IPS-20b (cell line): Measurements from ENCODE around the gene C2CD2.

Experiments used
- H3K27ac ChIP-seq: one replicate; pipeline ENCODE4 v1.5.1; 2013; ENCODE audit warnings: low read length
- H3K27me3 ChIP-seq: 2 replicates; pipeline ENCODE4 v1.6.1; 2013; ENCODE audit warnings: mild to moderate bottlenecking, low read length, inconsistent platforms; ENCODE audit not compliant: insufficient read depth
- H3K36me3 ChIP-seq: 2 replicates; pipeline ENCODE4 v1.6.1; 2013; ENCODE audit warnings: low read depth, mild to moderate bottlenecking, inconsistent platforms, low read length, moderate library complexity; ENCODE audit not compliant: insufficient read depth
- H3K4me1 ChIP-seq: 2 replicates; pipeline ENCODE4 v1.6.1; 2013; ENCODE audit warnings: mild to moderate bottlenecking, control low read depth, inconsistent platforms, low read length, moderate library complexity; ENCODE audit not compliant: insufficient read depth
- H3K4me3 ChIP-seq: 2 replicates; pipeline ENCODE4 v1.5.1; 2013; ENCODE audit warnings: mild to moderate bottlenecking, low read length, inconsistent platforms
- H3K9ac ChIP-seq: 2 replicates; pipeline ENCODE4 v1.6.1; 2013; ENCODE audit warnings: low read depth, mild to moderate bottlenecking, inconsistent platforms, low read length, moderate library complexity
- H3K9me3 ChIP-seq: 2 replicates; pipeline ENCODE4 v1.6.1; 2013; ENCODE audit warnings: mild to moderate bottlenecking, low read depth, low read length, inconsistent platforms; ENCODE audit not compliant: insufficient read depth

C2CD2 gene

DNA sequence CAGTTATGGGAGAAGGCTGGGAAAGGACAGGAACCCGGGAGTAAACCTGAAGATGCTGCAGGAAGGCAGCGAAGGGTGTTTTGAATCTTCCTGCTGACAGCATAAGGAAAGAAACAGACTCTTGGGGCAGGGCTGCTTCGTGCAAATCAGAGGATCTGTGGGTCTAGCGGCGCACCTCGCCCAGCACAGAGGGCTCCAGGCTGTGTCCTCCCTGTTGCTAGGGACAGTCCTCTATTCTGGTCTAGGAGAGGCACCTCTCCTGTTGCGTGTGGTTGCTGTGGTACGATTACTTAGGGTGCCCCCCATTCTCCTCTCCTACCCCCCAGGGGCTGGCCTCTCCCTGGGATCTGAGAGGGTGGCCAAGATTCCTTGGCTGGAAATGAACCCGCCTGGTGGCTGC, 11.4 kb downstream of the C2CD2 start:
- no peaks in the 10 kb centered on the region for H3K9me3 ChIP-seq
- H3K4me1 ChIP-seq, result no peaks in the 10 kb centered on the region
- no peak overlapping the region for H3K4me3 ChIP-seq
- H3K9ac ChIP-seq, result no peak overlapping the region
- H3K27ac ChIP-seq, result no peak overlapping the region
- no peaks in the 10 kb centered on the region for H3K27me3 ChIP-seq
- no peaks in the 10 kb centered on the region for H3K36me3 ChIP-seq

GRCh38 chr21:41941941-41942340, 11.9 kb downstream of the C2CD2 start:
- Histone ChIP-seq H3K27ac (no peak overlapping the region), H3K36me3 (no peaks in the 10 kb centered on the region), H3K9ac (no peak overlapping the region), H3K27me3 (no peaks in the 10 kb centered on the region), H3K9me3 (no peaks in the 10 kb centered on the region), H3K4me3 (no peak overlapping the region), H3K4me1 (no peaks in the 10 kb centered on the region)

GRCh38 chr21:41940431-41940830, 13.4 kb downstream of the C2CD2 start:
- H3K4me3 ChIP-seq, result no peak overlapping the region
- no peaks in the 10 kb centered on the region for H3K9me3 ChIP-seq
- H3K4me1 ChIP-seq, result no peaks in the 10 kb centered on the region
- no peak overlapping the region for H3K9ac ChIP-seq
- H3K27me3 ChIP-seq, result no peaks in the 10 kb centered on the region
- H3K27ac ChIP-seq, result no peak overlapping the region
- no peaks in the 10 kb centered on the region for H3K36me3 ChIP-seq

DNA sequence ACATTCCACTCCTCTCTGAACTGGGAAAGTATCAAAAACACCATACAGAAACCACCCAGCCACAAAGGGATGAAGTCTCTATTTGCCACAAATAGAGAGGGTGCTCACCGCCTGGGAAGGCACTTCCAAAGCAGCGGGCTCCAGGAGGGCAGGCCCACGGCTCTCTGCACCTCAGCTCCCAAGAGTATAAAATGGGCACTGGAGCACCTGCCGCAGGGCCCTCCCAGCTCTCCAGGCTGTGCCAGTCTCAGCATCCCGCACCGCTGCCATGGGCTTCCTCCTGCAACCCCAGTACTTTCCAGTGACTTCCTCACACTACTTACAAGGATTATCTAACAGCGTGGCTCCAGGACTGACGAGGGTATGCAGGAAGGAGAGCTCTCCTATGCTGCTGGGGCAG, 14.4 kb downstream of the C2CD2 start:
- Histone ChIP-seq H3K36me3 (no peaks in the 10 kb centered on the region), H3K4me3 (no peak overlapping the region), H3K9ac (no peak overlapping the region), H3K27ac (no peak overlapping the region), H3K9me3 (no peaks in the 10 kb centered on the region), H3K27me3 (no peaks in the 10 kb centered on the region), H3K4me1 (no peaks in the 10 kb centered on the region)

GRCh38 chr21:41933313-41934079, 20.3 kb downstream of the C2CD2 start:
- Histone ChIP-seq H3K4me1 (peaks cover 14% of the 10 kb centered on the region; the same call in 1 of the 2 replicates), H3K4me3 (no peak overlapping the region), H3K27me3 (no peaks in the 10 kb centered on the region), H3K9me3 (no peaks in the 10 kb centered on the region), H3K36me3 (no peaks in the 10 kb centered on the region), H3K27ac (no peak overlapping the region), H3K9ac (no peak overlapping the region)

DNA sequence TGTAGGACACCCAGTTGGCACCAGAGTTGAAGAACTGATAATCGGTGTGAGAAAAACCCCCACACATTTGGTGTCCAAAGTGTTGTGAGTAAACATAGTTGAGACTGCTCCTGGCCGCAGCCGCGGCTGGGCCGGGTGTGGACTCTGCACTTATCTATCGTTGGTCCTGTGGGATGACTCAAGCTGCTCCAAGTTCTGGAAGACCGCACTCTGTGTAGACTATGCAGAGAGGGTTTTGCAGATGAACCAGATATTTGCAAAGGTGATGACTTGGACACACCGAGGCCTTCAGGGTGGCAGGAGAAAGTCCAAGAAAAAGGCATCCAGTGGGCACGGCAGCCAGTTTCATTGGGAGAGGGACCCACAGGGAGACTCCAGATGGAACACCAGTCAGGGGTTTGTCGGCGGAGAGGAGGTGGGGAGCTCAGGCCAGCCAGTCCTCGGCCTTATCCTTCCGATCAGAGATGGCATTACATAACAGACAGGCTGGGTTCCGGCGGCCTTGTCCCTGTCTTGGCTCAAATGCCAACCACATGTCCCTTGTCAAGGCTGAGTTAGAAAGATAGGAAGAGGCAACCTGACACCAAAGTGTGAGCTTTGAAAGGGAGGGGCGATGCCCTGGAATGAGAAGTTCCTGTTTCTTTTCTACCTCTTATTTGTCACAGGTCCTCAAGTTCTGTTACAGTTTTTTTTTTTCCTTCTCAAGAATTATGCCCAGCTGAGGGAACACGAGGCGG, 21.1 kb downstream of the C2CD2 start:
- Histone ChIP-seq H3K9ac (no peak overlapping the region), H3K9me3 (no peaks in the 10 kb centered on the region), H3K27me3 (no peaks in the 10 kb centered on the region), H3K36me3 (no peaks in the 10 kb centered on the region), H3K4me1 (peaks cover 14% of the 10 kb centered on the region; the same call in 1 of the 2 replicates), H3K27ac (no peak overlapping the region), H3K4me3 (no peak overlapping the region)

DNA sequence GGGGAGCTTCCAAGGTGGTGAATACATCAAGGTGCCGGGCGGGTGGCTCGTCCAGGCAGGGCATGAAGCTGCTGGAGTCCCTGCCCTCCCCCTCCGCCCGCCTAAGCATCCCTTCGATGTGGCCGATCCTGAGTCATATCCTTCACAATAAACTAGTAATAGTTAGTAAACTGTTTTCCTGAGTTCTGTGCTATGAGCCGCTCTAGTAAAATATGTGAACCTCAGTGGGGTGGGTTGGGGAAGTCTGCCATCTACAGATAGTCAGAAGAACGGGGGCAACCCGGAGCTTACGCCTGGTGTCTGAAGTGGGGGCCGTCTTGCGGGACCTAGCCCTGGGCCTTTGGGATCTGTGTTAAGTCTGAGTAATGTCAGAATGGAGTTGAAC, 21.6 kb downstream of the C2CD2 start:
- Histone ChIP-seq H3K4me1 (peaks cover 14% of the 10 kb centered on the region; the same call in 1 of the 2 replicates), H3K27ac (no peak overlapping the region), H3K36me3 (no peaks in the 10 kb centered on the region), H3K9ac (no peak overlapping the region), H3K27me3 (no peaks in the 10 kb centered on the region), H3K4me3 (no peak overlapping the region), H3K9me3 (no peaks in the 10 kb centered on the region)

DNA sequence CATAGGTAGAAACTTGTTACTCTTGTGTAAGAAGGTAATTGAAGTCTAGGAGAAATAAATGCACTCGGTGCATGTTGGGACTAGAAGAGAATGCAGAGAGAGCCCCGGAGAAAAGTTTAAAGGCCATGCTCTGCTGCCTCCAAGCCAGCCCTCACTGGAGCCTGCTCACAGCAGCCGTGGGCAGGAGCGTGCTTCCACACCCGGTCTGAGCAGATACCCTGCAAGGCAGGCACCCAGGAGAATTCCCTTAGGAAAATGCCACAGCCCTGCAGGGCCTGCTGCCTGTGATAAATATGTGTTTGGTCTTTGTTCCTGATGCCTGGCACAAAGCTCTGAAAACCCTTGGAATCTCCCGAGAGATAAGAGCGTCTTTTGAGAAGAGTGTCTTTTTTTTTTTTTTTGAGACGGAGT, 22.8 kb downstream of the C2CD2 start:
- H3K4me3 ChIP-seq, result no peak overlapping the region
- no peaks in the 10 kb centered on the region for H3K9me3 ChIP-seq
- no peaks in the 10 kb centered on the region for H3K27me3 ChIP-seq
- 0 out of 2 replicates have a peak overlapping the region, but pooled peaks have one; percentile 15 for H3K9ac ChIP-seq
- H3K36me3 ChIP-seq, result no peaks in the 10 kb centered on the region
- H3K4me1 ChIP-seq, result peaks cover 23% of the 10 kb centered on the region; the same call in 1 of the 2 replicates
- no peak overlapping the region for H3K27ac ChIP-seq

DNA sequence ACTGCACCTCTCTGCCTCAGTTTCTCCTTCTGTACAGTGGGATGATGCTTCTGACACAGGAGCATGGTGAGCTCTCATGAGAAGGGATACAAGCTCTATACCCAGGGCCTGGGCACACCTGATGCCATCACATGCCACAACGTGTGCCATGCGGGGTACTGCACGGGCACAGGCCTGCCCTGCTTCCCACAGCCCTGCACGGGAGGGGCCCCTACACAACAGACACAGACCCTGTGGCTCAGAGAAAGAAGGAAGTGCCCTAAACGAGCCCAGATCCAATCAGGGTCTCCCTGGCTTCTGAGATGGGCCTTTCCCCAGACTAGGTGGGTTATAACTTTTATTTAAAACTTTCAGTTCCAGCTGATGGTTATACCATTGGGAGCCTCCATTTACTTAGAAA, 24.6 kb downstream of the C2CD2 start:
- no peaks in the 10 kb centered on the region for H3K27me3 ChIP-seq

DNA sequence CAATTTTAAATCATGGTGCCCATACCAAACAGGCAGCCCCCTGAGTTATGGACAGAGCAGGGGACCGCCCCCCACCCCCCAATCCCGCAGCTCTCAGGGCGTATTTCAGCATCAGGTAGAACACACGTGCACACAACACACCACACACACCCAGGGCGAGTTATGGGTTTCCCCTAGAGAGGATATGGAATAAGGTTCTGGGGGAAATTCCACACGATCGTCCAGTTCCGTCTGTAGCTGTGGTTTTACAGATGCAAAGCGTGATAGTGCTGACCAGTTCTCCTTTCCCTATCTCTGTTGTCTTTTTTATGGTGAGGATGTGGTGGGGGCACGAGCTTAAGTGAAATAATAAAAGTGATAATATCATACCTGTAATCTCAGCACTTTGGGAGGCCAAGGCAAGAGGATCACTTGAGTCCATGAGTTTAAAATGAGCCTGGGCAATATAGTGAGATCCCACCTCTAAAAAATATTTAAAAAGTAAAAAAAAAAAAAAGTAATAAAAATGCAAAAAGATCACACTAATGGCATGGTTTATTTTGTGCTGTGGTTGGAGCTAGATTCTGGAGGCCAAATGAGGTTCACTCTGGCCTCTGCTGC, 25.1 kb downstream of the C2CD2 start:
- Histone ChIP-seq H3K4me3 (no peak overlapping the region), H3K9ac (no peak overlapping the region), H3K36me3 (no peaks in the 10 kb centered on the region), H3K4me1 (peaks cover 30% of the 10 kb centered on the region; the same call in 1 of the 2 replicates), H3K27ac (no peak overlapping the region), H3K27me3 (no peaks in the 10 kb centered on the region), H3K9me3 (no peaks in the 10 kb centered on the region)

More for the DNA sequence above, 24.6 kb downstream of the C2CD2 start:
- H3K9me3 ChIP-seq, result no peaks in the 10 kb centered on the region
- H3K4me1 ChIP-seq, result peaks cover 30% of the 10 kb centered on the region; the same call in 1 of the 2 replicates
- no peaks in the 10 kb centered on the region for H3K36me3 ChIP-seq
- no peak overlapping the region for H3K9ac ChIP-seq
- no peak overlapping the region for H3K27ac ChIP-seq
- H3K4me3 ChIP-seq, result no peak overlapping the region

DNA sequence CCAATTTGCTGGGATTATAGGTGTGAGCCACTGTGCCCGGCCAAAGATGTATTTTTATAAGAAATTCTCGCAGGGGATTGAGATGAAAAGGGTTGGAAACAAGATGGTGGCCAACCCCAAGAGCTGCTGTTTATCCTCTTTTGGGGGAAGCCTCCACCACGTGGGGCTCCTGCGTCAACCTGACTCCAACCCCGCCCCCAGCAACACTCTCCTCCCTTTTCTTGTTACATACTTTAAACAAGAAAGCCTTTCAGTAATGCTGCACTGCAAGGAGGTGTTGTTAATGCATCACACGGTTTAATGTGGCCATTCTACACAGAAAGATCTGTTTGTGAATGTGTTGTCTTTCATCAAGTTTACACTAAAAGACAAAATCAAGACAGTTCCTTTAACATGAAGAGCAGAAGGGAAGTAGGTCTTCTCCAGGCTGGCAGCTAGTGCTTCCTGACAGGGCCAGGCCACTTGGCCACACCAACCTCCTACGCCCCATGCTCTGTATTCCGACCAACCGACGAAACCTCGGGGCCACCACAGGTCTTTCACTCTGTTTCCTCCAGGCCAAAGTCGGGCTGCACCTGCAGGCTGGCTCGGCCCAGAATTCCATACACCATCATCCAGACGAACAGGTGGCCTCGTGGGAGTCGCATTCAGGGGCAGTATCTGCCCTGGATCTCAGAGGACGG, 25.9 kb downstream of the C2CD2 start:
- Histone ChIP-seq H3K27ac (no peak overlapping the region), H3K9ac (no peak overlapping the region), H3K9me3 (no peaks in the 10 kb centered on the region), H3K27me3 (no peaks in the 10 kb centered on the region), H3K4me3 (no peak overlapping the region), H3K4me1 (peaks cover 26% of the 10 kb centered on the region; the same call in 1 of the 2 replicates), H3K36me3 (no peaks in the 10 kb centered on the region)
